GM04503 (cell line): ENCODE data around the gene WSCD2.

ENCODE experiments used
- DNase-seq: peaks from one replicate; pipeline ENCODE4 v3.0.0-alpha.2; 2012; ENCODE audit warnings: low read depth

Gene WSCD2

DNA sequence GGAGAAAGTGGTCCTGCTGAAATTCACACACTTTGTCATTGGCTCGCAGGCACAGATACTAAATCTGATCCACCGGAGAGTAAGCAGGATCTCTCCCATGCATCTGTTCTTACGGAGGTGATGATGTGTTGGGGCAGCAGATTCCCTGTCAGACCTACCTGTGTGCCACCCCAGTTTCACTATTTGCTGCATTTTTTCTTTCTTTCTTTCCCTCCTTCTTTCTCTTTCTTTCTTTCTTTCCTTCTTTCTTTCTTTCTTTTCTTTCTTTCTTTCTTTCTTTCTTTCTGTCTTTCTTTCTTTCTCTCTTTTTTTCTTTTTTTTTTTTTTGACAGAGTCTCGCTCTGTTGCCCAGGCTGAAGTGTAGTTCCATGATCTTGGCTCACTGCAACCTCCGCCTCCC lies 37.4 kb downstream of the WSCD2 start:
- DNase-seq: no peak

DNA sequence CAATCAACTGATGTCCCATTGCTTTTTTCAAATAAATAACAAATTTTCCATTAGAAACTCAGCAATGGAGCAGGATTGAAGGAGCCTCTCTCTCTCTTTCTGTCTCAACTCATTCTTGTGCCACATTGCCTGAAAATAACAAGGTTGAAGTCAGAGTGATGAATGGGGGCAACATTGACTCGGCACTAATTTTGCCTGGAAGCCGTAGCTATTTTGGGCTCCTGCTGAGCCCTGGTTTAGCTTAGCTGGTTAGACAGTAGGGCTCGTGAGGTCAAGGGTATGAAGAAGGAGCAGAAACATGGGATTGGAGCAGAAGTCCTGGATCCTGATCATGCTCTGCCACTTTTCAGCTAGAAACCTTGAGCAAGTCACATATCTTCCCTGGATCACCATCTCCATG lies 38.9 kb downstream of the WSCD2 start:
- no peak for DNase-seq

DNA sequence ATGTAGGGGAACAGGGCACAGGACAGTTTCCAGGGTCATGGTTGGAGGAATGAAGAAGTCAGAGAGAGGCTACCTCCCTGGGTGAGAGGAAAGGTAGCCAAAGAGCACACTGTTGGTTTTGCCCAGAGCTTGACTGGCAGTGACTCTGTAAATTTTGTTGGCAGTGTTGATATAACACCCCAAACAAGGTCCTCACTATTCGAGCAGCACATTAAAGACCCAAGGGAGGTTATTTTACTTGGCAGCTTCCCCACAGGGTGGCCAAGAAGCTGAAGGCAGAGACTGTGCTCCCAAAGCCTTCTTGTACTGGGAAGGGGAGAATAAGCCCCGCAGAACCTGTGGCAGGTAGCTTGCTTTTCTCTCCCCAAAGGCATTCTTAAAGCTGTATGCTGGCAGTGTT lies 40.6 kb downstream of the WSCD2 start:
- DNase-seq: no peak

DNA sequence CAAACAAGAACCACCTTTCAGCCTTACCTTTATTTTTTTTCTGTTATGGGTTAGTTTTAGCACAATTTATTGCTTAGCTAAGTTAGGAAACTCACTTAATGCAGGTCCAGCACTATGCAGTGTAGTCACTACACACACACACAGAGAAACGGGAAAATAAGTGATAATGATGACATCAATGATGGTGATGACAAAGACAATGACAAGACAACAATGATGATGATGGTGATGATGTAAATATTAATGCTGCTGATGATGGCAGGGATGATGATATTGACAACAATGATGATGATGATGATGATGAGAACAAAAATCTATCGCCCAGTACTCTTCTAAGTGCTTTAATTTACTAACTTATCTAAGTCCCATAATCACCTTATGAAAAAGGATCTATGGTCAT lies 41.1 kb downstream of the WSCD2 start:
- no peak for DNase-seq

DNA sequence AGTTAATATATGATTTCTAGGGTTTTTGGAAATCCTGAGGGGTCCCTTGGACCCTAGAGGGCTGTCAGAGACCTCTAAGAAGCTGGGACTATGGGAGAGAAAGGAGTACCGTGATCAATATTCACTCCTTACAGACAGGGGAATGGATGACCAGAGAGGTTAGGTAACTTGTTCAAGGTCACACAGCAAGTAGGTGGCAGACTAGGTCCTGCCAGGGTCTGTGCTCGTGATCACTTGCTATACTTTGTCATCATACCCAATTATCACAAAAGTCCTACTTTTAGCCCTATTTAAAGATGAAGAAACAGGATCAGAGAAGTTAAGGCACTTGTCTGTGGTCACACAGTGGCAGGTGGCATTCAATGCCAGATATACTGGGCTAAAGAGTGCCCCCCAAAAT lies 42.9 kb downstream of the WSCD2 start:
- DNase-seq: no peak

DNA sequence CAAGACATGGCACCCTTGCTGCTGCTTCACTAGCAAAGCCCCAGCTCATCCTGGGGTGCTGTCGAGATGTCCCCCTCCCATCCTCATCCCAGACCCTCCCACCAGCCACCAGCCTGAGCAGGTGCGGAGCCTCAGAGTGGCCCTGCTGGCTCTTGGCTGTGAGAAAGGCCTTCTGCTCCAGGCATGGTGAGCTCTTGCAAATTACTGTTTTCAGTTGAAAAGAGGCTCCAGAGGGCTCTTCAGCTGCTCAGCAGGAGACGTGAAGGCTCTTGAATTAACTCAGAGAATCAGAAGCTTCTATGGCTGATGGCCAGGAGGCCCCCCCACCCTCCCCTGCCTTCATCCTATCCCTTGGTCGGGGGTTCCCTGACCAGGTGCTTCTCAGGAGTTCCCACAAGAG lies 44.1 kb downstream of the WSCD2 start:
- no peak for DNase-seq

DNA sequence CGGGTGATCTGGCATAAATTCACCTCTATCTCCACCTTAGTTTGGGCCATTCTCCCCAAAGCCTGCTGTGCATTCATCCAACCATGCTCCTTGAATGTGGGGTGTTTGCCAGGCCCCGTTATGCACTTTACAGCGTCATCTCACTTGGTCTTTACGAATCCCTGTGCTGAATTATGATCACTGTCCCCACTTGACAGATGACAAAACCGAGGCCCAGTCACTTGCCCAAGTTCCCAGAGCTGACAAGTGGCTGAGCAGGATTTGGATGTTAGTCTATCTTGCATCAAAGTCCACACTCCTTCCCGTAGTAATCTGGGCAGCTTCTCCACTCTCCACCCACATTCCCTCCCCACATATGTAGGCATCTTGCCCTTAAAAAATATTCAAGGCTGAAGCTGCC lies 44.8 kb downstream of the WSCD2 start:
- DNase-seq: no peak

DNA sequence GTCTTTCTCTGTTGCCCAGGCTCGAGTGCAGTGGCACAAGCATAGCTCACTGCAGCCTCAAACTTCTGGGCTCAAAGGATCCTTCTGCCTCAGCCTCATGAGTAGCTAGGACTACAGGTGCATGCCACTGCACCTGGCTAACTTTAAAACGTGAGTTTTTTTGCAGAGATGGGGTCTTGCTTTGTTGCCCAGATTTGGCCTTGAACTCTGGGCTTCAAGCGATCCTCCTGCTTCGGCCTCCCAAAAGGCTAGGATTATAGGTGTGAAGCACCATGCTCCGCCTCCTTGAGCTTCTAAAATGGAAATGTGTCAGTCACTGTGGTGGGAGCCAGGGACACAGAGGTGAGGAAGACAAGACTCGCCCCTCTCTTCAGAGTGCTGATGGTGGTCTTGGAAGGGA lies 45.6 kb downstream of the WSCD2 start:
- DNase-seq: no peak

DNA sequence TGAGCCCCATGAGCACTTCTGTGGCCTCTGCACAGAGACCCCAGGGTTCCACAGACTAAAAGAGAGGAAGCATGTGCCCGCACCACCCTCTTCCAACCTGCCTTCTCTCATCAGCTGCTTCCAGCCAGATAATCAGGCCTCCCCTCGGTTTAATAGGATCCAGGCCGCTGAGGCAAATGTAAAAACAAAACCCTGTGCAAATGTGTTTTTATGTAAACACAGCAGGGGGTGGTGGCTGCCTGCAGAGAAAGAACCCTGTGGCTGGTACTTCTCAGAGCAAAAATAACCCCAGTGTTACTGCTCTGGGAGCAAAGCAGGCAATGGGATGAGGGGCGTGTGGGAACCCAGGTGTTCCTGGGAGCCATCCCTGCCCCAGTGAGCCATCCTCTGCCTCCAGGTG lies 46.2 kb downstream of the WSCD2 start:
- no peak for DNase-seq

DNA sequence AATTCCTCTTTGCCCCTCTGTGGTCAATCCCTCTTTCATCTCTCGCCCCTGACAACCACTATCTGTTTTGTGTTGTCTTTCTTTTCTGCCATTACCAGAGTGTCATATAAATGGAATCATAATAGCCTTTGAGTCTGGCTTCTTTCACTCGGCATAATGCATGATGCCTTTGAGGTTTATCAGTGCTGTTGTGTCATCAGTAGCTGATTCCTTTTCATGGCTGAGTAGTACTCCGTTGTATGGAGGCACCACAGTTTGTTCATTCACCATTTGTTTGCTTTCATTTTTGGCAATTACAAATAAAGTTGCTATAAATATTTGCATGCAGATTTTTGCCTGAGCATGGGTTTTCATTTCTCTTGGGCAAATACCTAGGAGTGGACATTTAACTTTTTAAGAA lies 47.2 kb downstream of the WSCD2 start:
- no peak for DNase-seq

DNA sequence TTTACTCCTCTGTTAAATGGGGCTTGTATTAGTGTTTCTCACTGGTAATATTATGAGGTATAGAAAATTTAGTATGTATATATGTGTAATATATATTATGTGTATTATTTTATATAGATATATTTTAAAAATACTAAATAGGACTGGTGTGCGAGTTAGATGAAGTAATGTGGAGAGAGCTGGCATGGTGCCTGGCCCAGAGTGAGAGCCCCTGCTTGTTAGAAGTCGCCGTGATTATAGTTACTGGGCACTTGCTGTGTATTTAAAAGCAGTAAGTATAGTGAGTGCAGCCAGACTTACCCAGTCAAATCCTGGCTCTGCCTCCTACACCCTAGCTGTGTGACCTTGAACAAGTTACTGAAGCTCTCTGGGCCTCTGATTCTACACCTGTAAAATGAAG lies 48.0 kb downstream of the WSCD2 start:
- no peak for DNase-seq

DNA sequence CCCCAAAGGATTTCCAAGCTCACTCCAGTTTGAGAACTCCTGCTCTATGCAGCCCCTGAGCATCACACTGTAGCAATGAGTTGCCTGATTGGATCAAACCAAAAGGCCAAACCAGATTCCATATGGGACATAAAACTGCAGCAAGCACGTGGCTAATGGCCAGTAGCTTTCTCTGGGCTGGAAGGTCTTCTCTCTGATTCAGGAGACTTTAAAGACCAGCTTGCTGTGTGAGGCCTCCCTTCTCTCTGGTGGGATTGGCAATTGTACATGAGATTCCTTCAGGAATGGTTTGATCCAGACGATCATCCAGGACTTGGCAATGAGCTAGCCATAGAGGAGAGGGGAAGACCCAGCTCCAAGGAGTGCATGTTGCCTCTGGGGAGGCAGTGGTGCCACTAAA lies 50.2 kb downstream of the WSCD2 start:
- DNase-seq: no peak

DNA sequence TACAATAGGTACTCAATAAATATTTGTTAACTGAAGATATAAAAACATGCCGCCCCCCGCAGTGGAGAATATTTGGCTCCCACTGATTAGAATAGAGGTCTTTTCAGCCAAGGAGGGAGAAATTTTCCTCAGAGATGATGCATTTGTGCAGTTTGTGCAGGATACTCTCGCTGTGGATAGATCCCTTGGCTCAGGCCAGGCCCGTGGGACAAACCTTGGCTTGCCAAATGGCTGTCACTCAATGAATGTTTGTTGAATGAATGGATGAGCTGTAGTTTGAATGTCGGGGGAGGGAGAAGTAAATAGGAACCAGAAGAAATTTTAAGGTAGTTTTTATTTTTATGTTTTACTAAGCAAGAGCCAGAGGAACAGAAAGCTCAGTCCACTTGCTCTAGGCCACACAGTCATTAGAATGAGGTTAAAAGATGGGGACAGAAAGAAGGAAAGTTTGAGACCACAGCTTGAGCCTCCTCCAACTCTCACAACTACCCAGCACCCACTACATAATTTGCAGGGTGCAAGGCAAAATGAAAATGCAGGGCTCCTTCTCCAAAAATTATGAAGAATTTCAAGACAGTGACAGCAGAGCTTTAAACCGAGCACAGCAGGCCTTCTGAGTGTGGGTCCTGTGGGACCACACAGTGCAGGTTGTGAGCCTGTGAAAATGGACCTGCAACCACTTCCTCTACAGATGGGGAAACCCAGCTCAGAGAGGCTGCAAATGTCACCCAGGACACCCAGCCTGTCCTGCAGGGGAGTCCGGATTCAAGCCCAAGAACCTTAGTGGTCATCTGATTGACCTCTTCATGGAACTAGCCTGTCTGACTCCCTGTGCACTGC lies 51.4 kb downstream of the WSCD2 start:
- DNase-seq: no peak

DNA sequence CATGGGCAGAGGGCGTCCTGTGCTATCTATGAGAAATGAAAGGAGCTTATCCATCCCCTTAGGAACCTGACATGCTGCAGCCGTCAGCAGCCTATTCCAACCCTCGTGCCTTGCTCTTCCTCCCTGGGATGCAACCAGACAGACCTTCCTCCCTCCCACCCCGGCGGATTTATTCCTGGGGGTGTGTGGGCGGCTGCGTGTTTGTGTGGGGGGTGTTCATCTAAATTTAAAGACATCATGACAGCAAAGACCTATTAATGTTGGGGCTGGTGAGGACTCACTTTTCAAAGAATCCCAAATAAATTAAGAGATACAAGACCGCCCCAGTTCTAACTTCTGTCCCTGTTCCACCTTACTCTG lies 52.0 kb downstream of the WSCD2 start:
- DNase-seq: no peak

DNA sequence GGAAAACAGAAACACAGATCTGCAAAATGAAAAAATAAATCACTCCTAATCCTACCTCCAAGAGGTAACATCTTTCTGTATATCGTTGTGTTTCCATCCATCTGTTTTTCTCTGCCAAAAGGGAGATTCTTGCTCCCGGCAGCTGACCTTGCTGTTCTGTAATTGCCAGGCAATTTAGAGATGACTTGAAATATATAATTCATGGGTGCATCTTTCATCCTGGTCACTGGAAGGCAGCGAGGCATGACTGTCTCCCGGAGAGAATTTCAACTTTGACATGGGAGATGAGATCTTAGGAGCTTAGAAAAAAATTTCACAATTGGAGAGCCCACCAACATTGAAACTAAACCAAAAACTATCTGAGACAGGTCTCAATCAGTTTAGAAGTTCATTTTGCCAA lies 53.0 kb downstream of the WSCD2 start:
- no peak for DNase-seq

DNA sequence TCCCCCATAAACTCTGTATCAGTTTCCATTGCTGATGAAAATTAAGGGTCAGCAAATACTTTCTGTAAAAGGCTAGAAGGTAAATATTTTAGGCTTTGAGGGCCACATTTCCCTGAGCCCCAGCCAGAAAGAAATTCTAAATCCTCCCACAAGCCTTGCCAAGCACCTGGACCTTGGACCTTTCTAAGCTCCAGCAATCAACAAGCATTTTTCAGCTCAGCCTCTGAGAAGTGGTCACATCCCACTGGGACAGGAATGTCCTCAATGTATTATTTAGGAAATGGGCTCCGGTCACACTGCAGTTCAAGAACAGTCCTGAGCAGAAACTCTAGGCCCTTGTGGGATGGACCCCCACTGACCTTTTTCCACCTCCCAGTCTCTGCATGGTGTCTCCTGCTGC lies 55.9 kb downstream of the WSCD2 start:
- no peak for DNase-seq

DNA sequence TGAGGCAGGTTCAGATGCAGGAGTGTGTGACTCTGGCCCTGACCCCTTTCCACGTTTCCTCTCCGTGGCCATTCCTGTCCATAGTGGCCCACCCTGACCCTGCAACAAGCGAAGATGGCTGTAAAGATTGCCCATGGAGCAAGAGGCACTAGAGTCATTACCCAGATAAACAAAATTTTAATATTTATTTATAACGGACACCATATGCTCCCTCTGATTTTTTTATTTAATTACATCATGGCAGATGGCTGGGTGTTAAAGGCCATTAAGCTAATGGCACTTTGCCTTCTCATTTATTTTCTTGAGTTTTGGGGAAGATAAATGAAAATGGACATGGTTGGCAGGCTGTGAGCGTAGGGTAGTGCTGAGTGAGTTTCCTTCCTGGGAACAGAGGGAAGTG lies 58.7 kb downstream of the WSCD2 start:
- DNase-seq: no peak

DNA sequence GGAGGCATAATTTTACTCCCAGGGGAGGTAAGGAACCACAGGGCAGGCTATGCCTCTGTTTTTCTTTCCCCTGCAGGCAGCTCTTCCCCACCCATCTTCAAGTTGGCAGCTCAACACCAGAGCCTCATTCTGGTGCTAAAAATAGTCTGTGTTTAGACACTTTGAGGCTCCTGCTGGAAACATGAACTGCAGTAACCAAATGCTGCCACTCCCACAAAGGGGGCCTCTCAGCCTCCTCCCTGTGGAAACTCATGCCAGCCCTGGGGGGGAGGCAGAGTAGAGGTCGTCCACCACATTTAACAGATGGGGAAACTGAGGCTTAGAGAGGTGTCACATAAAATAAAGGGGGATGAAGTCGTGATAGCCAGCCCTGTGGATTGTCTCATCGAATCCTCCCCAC lies 61.4 kb downstream of the WSCD2 start:
- DNase-seq: no peak

DNA sequence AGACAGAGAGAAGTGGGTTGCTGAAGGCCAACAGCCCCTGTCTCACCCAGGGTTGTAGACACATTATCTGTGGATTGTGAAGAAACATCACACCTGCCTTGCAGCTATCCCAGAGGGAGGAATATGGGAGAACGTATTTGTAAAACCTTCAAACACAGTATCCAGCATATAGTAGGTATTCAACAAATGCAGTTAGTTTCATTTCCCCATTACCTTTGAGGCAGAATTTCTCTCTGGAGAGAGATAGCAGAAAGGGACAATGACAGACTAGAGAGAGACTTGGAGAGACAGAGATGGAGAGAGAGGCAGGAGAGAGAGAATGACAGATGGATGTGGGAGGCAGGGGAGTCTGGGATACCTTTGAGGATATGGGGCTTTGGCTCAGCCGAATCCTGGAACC lies 62.0 kb downstream of the WSCD2 start:
- no peak for DNase-seq

DNA sequence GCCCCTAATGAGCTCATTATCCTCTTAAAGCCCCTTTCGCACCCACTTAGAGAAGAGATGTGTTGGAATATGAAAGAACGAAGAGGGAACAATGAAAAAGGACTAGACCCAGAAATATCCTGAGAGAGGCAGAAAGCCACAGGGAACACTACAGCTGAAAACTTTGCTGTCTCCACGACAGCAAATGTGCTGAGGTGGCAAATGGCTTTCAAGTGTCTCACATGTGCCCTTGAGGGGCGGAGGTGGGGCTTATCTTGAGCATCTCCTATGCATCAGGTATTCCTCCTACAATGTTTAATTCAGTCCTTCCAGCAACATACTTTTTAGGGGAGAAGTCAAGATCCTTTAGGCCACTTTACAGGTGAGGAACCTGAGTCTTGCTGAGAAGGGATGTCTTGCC lies 62.9 kb downstream of the WSCD2 start:
- DNase-seq: no peak

DNA sequence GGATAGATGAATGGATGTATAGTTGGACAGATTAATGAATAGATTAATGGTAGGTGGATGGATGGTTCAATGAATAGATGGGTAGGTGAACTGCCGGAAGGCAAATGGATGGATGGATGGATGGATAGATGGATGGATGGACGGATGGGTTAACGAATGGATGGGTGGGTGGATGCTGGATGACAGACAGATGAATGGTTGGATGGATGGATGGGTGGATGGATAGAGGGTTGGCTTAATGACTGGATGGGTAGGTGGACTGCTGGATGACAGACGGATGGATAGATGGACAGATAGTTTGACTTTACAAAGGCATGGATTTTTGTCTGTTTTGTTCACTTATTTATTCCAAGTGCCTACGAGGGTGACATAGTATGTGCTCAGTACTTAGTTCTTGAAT lies 64.4 kb downstream of the WSCD2 start:
- DNase-seq: no peak

DNA sequence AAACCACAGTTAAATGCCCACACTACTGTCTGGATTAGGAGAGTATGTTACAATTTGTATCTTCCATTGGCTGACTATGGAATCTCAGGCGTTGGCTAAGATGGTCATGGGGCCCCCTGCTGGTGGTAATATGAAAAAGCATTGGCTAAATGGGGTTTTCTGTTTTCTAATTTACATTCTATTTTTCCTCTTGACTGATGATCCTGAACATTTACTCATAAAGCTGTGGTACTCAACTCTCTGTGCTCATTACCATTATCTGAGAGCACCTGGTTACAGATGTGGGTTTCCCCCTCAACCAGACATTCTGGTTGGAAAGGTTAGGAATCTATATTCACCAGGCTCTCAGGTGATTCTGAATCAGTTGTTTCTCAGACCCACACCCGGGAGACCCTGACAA lies 64.8 kb downstream of the WSCD2 start:
- DNase-seq: no peak

DNA sequence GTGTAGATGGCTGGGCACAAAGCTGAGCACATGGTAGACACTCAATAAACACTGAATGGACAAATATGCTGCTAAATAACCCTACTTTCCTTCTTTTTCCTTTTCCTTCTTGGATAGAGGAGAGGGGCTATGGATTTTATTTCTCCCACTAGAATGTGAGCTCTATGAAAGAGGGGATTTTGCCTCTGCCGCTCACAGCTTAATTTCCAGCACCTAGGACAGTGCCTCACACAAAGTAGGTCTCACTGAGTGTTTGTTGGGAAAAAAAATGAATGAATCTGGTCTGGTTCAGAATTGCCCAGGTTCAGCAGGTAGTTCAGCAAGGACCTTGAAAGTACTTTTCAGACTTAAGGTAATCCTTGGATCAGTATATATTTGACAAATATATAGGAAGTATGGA lies 65.5 kb downstream of the WSCD2 start:
- DNase-seq: no peak

DNA sequence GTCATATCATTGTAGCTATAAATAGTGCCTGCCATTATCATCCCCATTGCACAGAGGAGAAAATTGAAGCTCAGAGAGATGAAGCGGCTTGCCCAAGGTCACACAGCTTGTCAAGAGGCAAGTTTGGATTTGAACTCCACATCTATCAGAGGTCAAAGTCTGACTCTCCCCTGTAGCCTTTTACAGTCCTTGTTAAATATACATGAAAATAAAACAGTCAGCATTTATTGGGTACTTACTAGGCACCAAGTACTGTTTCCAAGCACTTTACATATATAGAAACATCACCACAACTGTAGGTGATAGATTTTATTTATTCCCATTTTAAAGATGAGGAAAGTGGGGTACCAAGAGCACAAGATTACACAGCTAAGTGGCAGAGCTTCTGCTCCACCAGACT lies 67.2 kb downstream of the WSCD2 start:
- no peak for DNase-seq

DNA sequence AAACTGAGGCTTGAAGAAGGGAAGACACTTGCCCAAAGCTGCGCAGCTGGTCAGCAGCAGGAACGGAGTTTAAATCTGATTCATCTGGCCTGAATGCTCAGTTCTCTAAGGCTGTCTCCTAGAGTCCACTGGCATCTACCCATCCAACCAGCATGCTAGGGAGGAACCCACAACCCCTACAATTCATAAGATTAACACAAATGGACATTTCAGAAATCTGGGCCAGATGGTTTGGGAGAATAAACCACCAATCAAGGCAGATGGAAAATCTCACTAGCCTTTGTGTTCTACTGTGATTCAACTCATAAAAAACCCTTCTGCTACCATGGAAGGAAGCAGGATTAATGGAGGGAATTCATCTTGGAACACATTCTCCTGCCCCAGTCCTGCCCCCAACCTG lies 67.8 kb downstream of the WSCD2 start:
- no peak for DNase-seq
